Liver (tissue), 9 donors: ENCODE measurements around the gene PCDHGC4. TPM values are rescaled to one million over a fixed set of nuclear protein-coding genes. Genes with fewer than 3 reads are reported as not detected.

Experiments
- DNase-seq: peaks from one replicate; pipeline ENCODE4 v3.0.0-alpha.2; 2017; ENCODE audit warnings: low spot score
- H3K27ac ChIP-seq, 2 donors: one replicate each; pipeline ENCODE4 v1.7.0; 2013; ENCODE audit warnings: inconsistent platforms in 2 of 2, low read length in 2 of 2, control low read depth in 1 of 2, low read depth in 1 of 2, mild to moderate bottlenecking in 1 of 2
- H3K27me3 ChIP-seq, 4 donors: one replicate each; pipeline versions ENCODE4 v1.6.1 to v1.7.0; 2013; ENCODE audit warnings: low read length in 3 of 4, inconsistent platforms in 1 of 4, mild to moderate bottlenecking in 1 of 4, moderate library complexity in 1 of 4; ENCODE audit not compliant: control insufficient read depth in 4 of 4, insufficient read depth in 4 of 4
- H3K36me3 ChIP-seq, 4 donors: one replicate each; pipeline versions ENCODE4 v1.6.1 to v1.7.0; 2013; ENCODE audit warnings: low read length in 3 of 4, mild to moderate bottlenecking in 3 of 4, low read depth in 1 of 4, moderate library complexity in 1 of 4; ENCODE audit not compliant: control insufficient read depth in 4 of 4, insufficient read depth in 3 of 4
- H3K4me1 ChIP-seq, 4 donors: one replicate each; pipeline versions ENCODE4 v1.6.1 to v1.7.0; 2013; ENCODE audit warnings: low read length in 3 of 4, mild to moderate bottlenecking in 3 of 4, moderate library complexity in 1 of 4; ENCODE audit not compliant: control insufficient read depth in 4 of 4, insufficient read depth in 4 of 4
- H3K4me3 ChIP-seq, 3 donors: one replicate each; pipeline versions ENCODE4 v1.6.1 to v1.7.0; 2013; ENCODE audit warnings: low read length in 3 of 3, control low read depth in 1 of 3, low read depth in 1 of 3, mild to moderate bottlenecking in 1 of 3
- H3K9ac ChIP-seq, 2 donors: one replicate each; pipeline ENCODE4 v1.7.0; 2013; ENCODE audit warnings: low read length in 2 of 2, mild to moderate bottlenecking in 2 of 2, moderate library complexity in 2 of 2, control low read depth in 1 of 2, low read depth in 1 of 2
- H3K9me3 ChIP-seq, 4 donors: one replicate each; pipeline versions ENCODE4 v1.6.1 to v1.7.0; 2013; ENCODE audit warnings: low read length in 3 of 4; ENCODE audit not compliant: control insufficient read depth in 4 of 4
- EGR1 ChIP-seq, 2 donors: IDR thresholded peaks; 2 replicates each; pipeline ENCODE4 v1.6.1; 2016 to 2018; ENCODE audit warnings: antibody characterized with exemption in 2 of 2, low read depth in 2 of 2
- FOXA1 ChIP-seq: IDR thresholded peaks from 2 replicates; pipeline ENCODE4 v1.6.1; 2016; ENCODE audit warnings: antibody characterized with exemption
- GABPA ChIP-seq, 2 donors: IDR thresholded peaks in 1 of 2; conservative IDR thresholded peaks in 1 of 2; 2 replicates each; pipeline ENCODE4 v1.6.1; 2016; ENCODE audit warnings: antibody characterized with exemption in 2 of 2, mild to moderate bottlenecking in 1 of 2, moderate library complexity in 1 of 2
- HNF4A ChIP-seq, 2 donors: conservative IDR thresholded peaks; 2 replicates each; pipeline ENCODE4 v1.6.1; 2016; ENCODE audit warnings: antibody characterized with exemption in 2 of 2, mild to moderate bottlenecking in 2 of 2
- HNF4G ChIP-seq: IDR thresholded peaks from 2 replicates; pipeline ENCODE4 v1.6.1; 2016; ENCODE audit warnings: antibody characterized with exemption
- NR2F2 ChIP-seq: IDR thresholded peaks from 2 replicates; pipeline ENCODE4 v1.6.1; 2016; ENCODE audit warnings: antibody characterized with exemption
- RAD21 ChIP-seq, 2 donors: IDR thresholded peaks; 2 replicates each; pipeline ENCODE4 v1.6.1; 2016; ENCODE audit warnings: antibody characterized with exemption in 2 of 2, mild to moderate bottlenecking in 2 of 2
- RXRA ChIP-seq, 2 donors: IDR thresholded peaks; 2 replicates each; pipeline ENCODE4 v1.6.1; 2017 to 2018; ENCODE audit warnings: antibody characterized with exemption in 2 of 2, mild to moderate bottlenecking in 1 of 2
- SP1 ChIP-seq: IDR thresholded peaks from 2 replicates; pipeline ENCODE4 v1.6.1; 2018; ENCODE audit warnings: antibody characterized with exemption, mild to moderate bottlenecking
- TAF1 ChIP-seq: conservative IDR thresholded peaks from 2 replicates; pipeline ENCODE4 v1.6.1; 2016; ENCODE audit warnings: antibody characterized with exemption, mild to moderate bottlenecking
- YY1 ChIP-seq: IDR thresholded peaks from 2 replicates; pipeline ENCODE4 v1.6.1; 2016; ENCODE audit warnings: antibody characterized with exemption, mild to moderate bottlenecking
- WGBS: extraction: QIAGEN DNeasy Blood & Tissue Kit; methylation state at CpG from one replicate; pipeline ENCODE4 v1.1.7; 2013; 5-methylcytosine and 5-hydroxymethylcytosine counted together
- polyA plus RNA-seq, 2 donors: library from polyadenylated mRNA; stranded (reverse) in 1 of 2; unstranded in 1 of 2; fragments of 200-250 nt in 1 of 2; fragments of >200 nt in 1 of 2; fragmentation: Nextera tagmentation in 1 of 2; extraction: Ambion mirVana in 1 of 2; gene quantifications; one replicate each; pipeline versions ENCODE4 v1.2.1 to v1.2.3, GENCODE V29; 2013 to 2015
- total RNA-seq, 2 donors: library from RNA; depleted of rRNA; stranded (reverse); fragments of >200 nt; gene quantifications; one replicate each; pipeline ENCODE4 v1.2.3, GENCODE V29; 2014
- TF ChIP-seq, protein P1 (sequence below): fragments of 150-350 bp; IDR thresholded peaks from 2 replicates; pipeline ENCODE4 v1.5.1; 2017; ENCODE audit warnings: improper control_type of control experiment, low read depth, low read length; ENCODE audit not compliant: missing input control
- TF ChIP-seq, protein P2 (sequence below): IDR thresholded peaks from 2 replicates; pipeline ENCODE4 v1.6.1; 2016; ENCODE audit warnings: antibody characterized with exemption
- TF ChIP-seq, protein P3 (sequence below): IDR thresholded peaks from 2 replicates; pipeline ENCODE4 v1.6.1; 2016; ENCODE audit warnings: antibody characterized with exemption
- TF ChIP-seq, protein P4 (sequence below): IDR thresholded peaks from 2 replicates; pipeline ENCODE4 v1.6.1; 2016; ENCODE audit warnings: antibody characterized with exemption, mild to moderate bottlenecking
- TF ChIP-seq, protein P5 (sequence below): IDR thresholded peaks from 2 replicates; pipeline ENCODE4 v1.6.1; 2016; ENCODE audit warnings: antibody characterized with exemption
- donor health status: healthy.
- donor health status: healthy.
- donor health status: healthy.
- donor health status: healthy.
- donor health status: healthy.

The PCDHGC4 gene
- total and polyA plus RNA-seq, 4 donors, result 0.33 to 1.4 TPM; not detected in 2

DNA sequence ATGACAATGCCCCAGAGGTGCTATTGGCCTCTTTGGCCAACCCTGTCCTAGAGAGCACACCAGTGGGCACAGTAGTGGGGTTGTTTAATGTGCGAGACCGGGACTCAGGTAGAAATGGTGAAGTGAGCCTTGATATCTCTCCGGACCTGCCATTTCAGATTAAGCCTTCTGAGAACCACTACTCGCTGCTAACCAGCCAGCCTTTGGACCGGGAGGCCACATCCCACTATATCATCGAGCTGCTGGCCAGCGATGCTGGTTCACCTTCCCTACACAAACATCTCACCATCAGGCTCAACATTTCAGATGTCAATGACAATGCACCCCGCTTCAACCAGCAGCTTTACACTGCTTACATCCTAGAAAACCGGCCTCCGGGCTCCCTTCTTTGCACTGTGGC, 5.4 kb downstream of the PCDHGC4 start:
- no peaks in the 10 kb centered on the region for H3K36me3 ChIP-seq
- TF ChIP-seq GABPA (IDR thresholded peaks at IDR 0.05 in 1 of 2, conservative IDR thresholded peaks at IDR 0.05 in 1 of 2) (no peak), RXRA (IDR thresholded peaks at IDR 0.05) (no peak)
- TF ChIP-seq, protein P1, sequence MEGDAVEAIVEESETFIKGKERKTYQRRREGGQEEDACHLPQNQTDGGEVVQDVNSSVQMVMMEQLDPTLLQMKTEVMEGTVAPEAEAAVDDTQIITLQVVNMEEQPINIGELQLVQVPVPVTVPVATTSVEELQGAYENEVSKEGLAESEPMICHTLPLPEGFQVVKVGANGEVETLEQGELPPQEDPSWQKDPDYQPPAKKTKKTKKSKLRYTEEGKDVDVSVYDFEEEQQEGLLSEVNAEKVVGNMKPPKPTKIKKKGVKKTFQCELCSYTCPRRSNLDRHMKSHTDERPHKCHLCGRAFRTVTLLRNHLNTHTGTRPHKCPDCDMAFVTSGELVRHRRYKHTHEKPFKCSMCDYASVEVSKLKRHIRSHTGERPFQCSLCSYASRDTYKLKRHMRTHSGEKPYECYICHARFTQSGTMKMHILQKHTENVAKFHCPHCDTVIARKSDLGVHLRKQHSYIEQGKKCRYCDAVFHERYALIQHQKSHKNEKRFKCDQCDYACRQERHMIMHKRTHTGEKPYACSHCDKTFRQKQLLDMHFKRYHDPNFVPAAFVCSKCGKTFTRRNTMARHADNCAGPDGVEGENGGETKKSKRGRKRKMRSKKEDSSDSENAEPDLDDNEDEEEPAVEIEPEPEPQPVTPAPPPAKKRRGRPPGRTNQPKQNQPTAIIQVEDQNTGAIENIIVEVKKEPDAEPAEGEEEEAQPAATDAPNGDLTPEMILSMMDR, result no peak
- no peak for DNase-seq
- H3K9me3 ChIP-seq, result peaks cover 0 to 4% (median under 1%) of the 10 kb centered on the region in 4 donors
- H3K4me3 ChIP-seq, result no peak overlapping the region
- H3K27ac ChIP-seq, result no peak overlapping the region
- no peak overlapping the region for H3K9ac ChIP-seq
- whole genome bisulfite sequencing, result 88% methylated on average over 10 of the region's 10 CpGs
- peaks cover 0 to 11% (median 4%) of the 10 kb centered on the region in 4 donors for H3K4me1 ChIP-seq
- H3K27me3 ChIP-seq, result no peaks in the 10 kb centered on the region

DNA sequence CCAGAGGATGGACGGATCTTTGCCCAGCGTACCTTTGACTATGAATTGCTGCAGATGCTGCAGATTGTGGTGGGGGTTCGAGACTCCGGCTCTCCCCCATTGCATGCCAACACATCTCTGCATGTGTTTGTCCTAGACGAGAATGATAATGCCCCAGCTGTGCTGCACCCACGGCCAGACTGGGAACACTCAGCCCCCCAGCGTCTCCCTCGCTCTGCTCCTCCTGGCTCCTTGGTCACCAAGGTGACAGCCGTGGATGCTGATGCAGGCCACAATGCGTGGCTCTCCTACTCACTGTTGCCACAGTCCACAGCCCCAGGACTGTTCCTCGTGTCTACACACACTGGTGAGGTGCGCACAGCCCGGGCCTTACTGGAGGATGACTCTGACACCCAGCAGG, 5.9 kb downstream of the PCDHGC4 start:
- H3K27ac ChIP-seq, result no peak overlapping the region
- H3K36me3 ChIP-seq, result no peaks in the 10 kb centered on the region
- 76% methylated on average over 13 of the region's 13 CpGs for WGBS
- H3K4me3 ChIP-seq, result no peak overlapping the region
- H3K9me3 ChIP-seq, result peaks cover 0 to 2% (median 0%) of the 10 kb centered on the region in 4 donors
- peaks cover 0 to 9% (median 4%) of the 10 kb centered on the region in 4 donors for H3K4me1 ChIP-seq
- no peak for TF ChIP-seq SP1
- no peak for TF ChIP-seq RAD21 (IDR thresholded peaks at IDR 0.05)
- TF ChIP-seq YY1, result no peak
- no peak for TF ChIP-seq FOXA1
- TF ChIP-seq HNF4A (conservative IDR thresholded peaks at IDR 0.05), result no peak
- no peak for TF ChIP-seq NR2F2
- TF ChIP-seq, protein P2, sequence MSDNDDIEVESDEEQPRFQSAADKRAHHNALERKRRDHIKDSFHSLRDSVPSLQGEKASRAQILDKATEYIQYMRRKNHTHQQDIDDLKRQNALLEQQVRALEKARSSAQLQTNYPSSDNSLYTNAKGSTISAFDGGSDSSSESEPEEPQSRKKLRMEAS, result no peak
- TF ChIP-seq, protein P3, sequence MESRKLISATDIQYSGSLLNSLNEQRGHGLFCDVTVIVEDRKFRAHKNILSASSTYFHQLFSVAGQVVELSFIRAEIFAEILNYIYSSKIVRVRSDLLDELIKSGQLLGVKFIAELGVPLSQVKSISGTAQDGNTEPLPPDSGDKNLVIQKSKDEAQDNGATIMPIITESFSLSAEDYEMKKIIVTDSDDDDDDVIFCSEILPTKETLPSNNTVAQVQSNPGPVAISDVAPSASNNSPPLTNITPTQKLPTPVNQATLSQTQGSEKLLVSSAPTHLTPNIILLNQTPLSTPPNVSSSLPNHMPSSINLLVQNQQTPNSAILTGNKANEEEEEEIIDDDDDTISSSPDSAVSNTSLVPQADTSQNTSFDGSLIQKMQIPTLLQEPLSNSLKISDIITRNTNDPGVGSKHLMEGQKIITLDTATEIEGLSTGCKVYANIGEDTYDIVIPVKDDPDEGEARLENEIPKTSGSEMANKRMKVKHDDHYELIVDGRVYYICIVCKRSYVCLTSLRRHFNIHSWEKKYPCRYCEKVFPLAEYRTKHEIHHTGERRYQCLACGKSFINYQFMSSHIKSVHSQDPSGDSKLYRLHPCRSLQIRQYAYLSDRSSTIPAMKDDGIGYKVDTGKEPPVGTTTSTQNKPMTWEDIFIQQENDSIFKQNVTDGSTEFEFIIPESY, result no peak
- TF ChIP-seq, protein P4, sequence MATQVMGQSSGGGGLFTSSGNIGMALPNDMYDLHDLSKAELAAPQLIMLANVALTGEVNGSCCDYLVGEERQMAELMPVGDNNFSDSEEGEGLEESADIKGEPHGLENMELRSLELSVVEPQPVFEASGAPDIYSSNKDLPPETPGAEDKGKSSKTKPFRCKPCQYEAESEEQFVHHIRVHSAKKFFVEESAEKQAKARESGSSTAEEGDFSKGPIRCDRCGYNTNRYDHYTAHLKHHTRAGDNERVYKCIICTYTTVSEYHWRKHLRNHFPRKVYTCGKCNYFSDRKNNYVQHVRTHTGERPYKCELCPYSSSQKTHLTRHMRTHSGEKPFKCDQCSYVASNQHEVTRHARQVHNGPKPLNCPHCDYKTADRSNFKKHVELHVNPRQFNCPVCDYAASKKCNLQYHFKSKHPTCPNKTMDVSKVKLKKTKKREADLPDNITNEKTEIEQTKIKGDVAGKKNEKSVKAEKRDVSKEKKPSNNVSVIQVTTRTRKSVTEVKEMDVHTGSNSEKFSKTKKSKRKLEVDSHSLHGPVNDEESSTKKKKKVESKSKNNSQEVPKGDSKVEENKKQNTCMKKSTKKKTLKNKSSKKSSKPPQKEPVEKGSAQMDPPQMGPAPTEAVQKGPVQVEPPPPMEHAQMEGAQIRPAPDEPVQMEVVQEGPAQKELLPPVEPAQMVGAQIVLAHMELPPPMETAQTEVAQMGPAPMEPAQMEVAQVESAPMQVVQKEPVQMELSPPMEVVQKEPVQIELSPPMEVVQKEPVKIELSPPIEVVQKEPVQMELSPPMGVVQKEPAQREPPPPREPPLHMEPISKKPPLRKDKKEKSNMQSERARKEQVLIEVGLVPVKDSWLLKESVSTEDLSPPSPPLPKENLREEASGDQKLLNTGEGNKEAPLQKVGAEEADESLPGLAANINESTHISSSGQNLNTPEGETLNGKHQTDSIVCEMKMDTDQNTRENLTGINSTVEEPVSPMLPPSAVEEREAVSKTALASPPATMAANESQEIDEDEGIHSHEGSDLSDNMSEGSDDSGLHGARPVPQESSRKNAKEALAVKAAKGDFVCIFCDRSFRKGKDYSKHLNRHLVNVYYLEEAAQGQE, result no peak
- TF ChIP-seq, protein P5, sequence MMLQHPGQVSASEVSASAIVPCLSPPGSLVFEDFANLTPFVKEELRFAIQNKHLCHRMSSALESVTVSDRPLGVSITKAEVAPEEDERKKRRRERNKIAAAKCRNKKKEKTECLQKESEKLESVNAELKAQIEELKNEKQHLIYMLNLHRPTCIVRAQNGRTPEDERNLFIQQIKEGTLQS, result no peak
- no peak for TF ChIP-seq EGR1 (IDR thresholded peaks at IDR 0.05; ENCODE audit: low read depth in 2 of 2)
- TF ChIP-seq RXRA (IDR thresholded peaks at IDR 0.05), result no peak
- no peak for TF ChIP-seq TAF1
- no peak for TF ChIP-seq HNF4G
- TF ChIP-seq, protein P1, result no peak
- H3K27me3 ChIP-seq, result no peaks in the 10 kb centered on the region
- no peak overlapping the region for H3K9ac ChIP-seq
- no peak for DNase-seq
